ENCODE measurements around the gene GALNTL6. TPM values are rescaled to one million over a fixed set of nuclear protein-coding genes. Genes with fewer than 3 reads are reported as not detected.
"Not testable (repeated sequence)": the region's sequence is repeated elsewhere in the genome, so short reads cannot be mapped to it uniquely, and the experiment has no call there.

The GALNTL6 gene
- total RNA-seq, 8 experiments from 2014 or later = 2.4 to 22.2 (median 14.2) TPM

- in situ Hi-C loops (cut with MboI; ENCODE audit: low pct_unique_long_range_greater_than_20kb in 2 of 9, low sequenced_read_pairs in 9 of 9, unreplicated experiment in 9 of 9) = no loop called here
- Histone ChIP-seq H3K4me1 (replicated peaks in 1 of 2) (peaks cover 3 to 20% of the 10 kb centered on the region in 2 donors), H3K4me3 (no peak overlapping the region), H3K27ac (no peak overlapping the region)
- WGBS, 10 experiments = 36 to 100% (median 95%) methylated on average over 2 to 4 of the region's 4 CpGs; no CpG with 5 or more reads in 2 of the 10 experiments
- ATAC-seq (replicated peaks in 6 of 8) = no peak
These were observed 978.6 kb downstream of the GALNTL6 start for GRCh38 chr4:172791841-172792240.

GRCh38 chr4:172793565-172794306, 980.5 kb downstream of the GALNTL6 start:
- peaks cover 3 to 20% of the 10 kb centered on the region in 2 donors for H3K4me1 ChIP-seq (replicated peaks in 1 of 2)
- no peak overlapping the region for H3K4me3 ChIP-seq
- no peak overlapping the region for H3K27ac ChIP-seq
- in situ Hi-C loops (cut with MboI; ENCODE audit: low pct_unique_long_range_greater_than_20kb in 2 of 9, low sequenced_read_pairs in 9 of 9, unreplicated experiment in 9 of 9) = no loop called here
- WGBS, 10 experiments = 0 to 90% (median 43%) methylated on average over 1 to 4 of the region's 4 CpGs; no CpG with 5 or more reads in 1 of the 10 experiments
- ATAC-seq (replicated peaks in 6 of 8) = peak in 5 of 8 experiments; percentile 67 to 81 (median 79)

DNA sequence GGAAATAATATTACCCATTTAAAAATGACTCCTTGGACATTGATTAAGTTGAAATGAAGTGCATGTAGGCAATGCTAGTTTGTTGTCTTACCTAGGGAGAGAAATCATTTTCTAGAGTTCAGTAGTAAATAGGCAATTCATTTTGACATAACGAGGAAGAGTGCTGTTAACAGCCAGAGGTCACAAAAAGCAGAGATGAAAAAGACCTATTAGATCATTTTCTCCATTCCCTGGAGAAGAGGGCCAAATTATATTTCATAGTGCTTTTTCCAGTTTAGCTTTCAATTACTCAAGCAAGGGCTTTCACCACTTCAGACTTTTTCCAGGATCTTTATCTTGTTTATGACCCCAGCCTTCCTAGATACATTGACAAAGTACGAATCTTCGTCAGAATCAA, 981.1 kb downstream of the GALNTL6 start:
- H3K4me3 ChIP-seq = no peak overlapping the region
- peak in 5 of 8 experiments; percentile 48 to 83 (median 62) for ATAC-seq (replicated peaks in 6 of 8)
- 8 to 91% (median 60%) methylated on average over 1 to 3 of the region's 3 CpGs; no CpG with 5 or more reads in 1 of the 10 experiments for WGBS, 10 experiments
- H3K27ac ChIP-seq = no peak overlapping the region
- in situ Hi-C loops (cut with MboI; ENCODE audit: low pct_unique_long_range_greater_than_20kb in 2 of 9, low sequenced_read_pairs in 9 of 9, unreplicated experiment in 9 of 9) = no loop called here
- H3K4me1 ChIP-seq (replicated peaks in 1 of 2) = peaks cover 3 to 20% of the 10 kb centered on the region in 2 donors

GRCh38 chr4:172797281-172797680, 984.1 kb downstream of the GALNTL6 start:
- H3K27ac ChIP-seq; ATAC-seq (replicated peaks in 6 of 8); H3K4me3 ChIP-seq; in situ Hi-C loops (cut with MboI; ENCODE audit: low pct_unique_long_range_greater_than_20kb in 2 of 9, low sequenced_read_pairs in 9 of 9, unreplicated experiment in 9 of 9): not testable (repeated sequence)
- H3K4me1 ChIP-seq (replicated peaks in 1 of 2) = peaks cover 3 to 25% of the 10 kb centered on the region in 2 donors
- 54 to 100% (median 95%) methylated on average over 3 to 15 of the region's 18 CpGs; no CpG with 5 or more reads in 2 of the 10 experiments for WGBS, 10 experiments

DNA sequence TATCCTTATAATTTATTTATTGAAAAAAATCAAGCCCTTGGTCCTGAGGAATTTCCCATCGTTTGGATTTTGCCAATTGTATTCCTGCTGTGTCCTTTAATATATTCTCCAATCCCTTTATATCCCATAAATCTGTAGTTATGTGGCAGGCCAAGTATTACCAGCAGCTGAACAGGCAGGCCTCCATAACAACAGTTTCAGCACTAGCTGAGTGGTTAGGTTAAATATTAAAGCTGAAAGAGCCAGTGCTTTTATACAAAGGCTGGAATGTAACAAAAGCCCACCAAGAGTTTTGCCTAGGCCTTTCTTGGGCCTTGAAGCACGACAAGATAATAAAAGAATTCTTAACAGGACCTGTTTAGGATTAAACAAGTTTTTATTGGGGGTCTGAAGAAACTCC, 988.8 kb downstream of the GALNTL6 start:
- peak in 1 of 8 experiments; percentile 56 for ATAC-seq (replicated peaks in 6 of 8)
- peaks cover 0 to 4% of the 10 kb centered on the region in 2 donors for H3K4me1 ChIP-seq (replicated peaks in 1 of 2)
- no peak overlapping the region for H3K4me3 ChIP-seq
- 0 to 21% (median 11%) methylated on average over 1 to 2 of the region's 2 CpGs; no CpG with 5 or more reads in 1 of the 10 experiments for WGBS, 10 experiments
- in situ Hi-C loops (cut with MboI; ENCODE audit: low pct_unique_long_range_greater_than_20kb in 2 of 9, low sequenced_read_pairs in 9 of 9, unreplicated experiment in 9 of 9) = no loop called here
- H3K27ac ChIP-seq = no peak overlapping the region

- 40 to 100% (median 87%) methylated on average over 1 to 4 of the region's 4 CpGs for WGBS, 10 experiments
- peak in 1 of 8 experiments; percentile 51 for ATAC-seq (replicated peaks in 6 of 8)
These were observed 993.6 kb downstream of the GALNTL6 start for GRCh38 chr4:172806841-172807240.

GRCh38 chr4:172808196-172808595, 995.0 kb downstream of the GALNTL6 start:
- Histone ChIP-seq H3K27ac (no peak overlapping the region), H3K4me3 (no peak overlapping the region), H3K4me1 (replicated peaks in 1 of 2) (peaks cover 12 to 15% of the 10 kb centered on the region in 2 donors)
- in situ Hi-C loops (cut with MboI; ENCODE audit: low pct_unique_long_range_greater_than_20kb in 2 of 9, low sequenced_read_pairs in 9 of 9, unreplicated experiment in 9 of 9) = no loop called here
- WGBS, 10 experiments = 8 to 94% (median 58%) methylated on average over 2 to 4 of the region's 4 CpGs; no CpG with 5 or more reads in 1 of the 10 experiments
- ATAC-seq (replicated peaks in 6 of 8) = no peak

More at GRCh38 chr4:172806841-172807240, 993.6 kb downstream of the GALNTL6 start:
- in situ Hi-C loops (cut with MboI; ENCODE audit: low pct_unique_long_range_greater_than_20kb in 2 of 9, low sequenced_read_pairs in 9 of 9, unreplicated experiment in 9 of 9) = no loop called here
- Histone ChIP-seq H3K27ac (no peak overlapping the region), H3K4me1 (replicated peaks in 1 of 2) (peaks cover 14 to 15% of the 10 kb centered on the region in 2 donors), H3K4me3 (no peak overlapping the region)

DNA sequence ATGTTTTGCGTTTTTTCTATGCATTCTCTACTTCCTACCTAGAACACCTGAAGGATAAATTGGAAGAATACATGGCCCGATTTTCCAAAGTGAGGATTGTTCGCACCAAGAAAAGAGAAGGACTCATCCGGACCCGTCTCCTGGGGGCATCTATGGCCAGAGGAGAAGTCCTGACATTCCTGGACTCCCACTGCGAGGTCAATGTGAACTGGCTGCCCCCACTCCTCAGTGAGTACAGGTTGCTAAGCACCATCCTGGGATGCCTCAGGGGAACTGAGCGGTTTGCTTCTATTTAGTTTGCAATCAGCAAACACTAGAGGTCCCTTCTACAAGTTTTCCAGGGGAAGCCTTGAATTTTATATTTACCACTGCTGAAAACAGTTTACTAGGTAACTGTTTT, 996.1 kb downstream of the GALNTL6 start:
- ATAC-seq (replicated peaks in 6 of 8) = peak in 2 of 8 experiments; percentile 24 to 88

DNA sequence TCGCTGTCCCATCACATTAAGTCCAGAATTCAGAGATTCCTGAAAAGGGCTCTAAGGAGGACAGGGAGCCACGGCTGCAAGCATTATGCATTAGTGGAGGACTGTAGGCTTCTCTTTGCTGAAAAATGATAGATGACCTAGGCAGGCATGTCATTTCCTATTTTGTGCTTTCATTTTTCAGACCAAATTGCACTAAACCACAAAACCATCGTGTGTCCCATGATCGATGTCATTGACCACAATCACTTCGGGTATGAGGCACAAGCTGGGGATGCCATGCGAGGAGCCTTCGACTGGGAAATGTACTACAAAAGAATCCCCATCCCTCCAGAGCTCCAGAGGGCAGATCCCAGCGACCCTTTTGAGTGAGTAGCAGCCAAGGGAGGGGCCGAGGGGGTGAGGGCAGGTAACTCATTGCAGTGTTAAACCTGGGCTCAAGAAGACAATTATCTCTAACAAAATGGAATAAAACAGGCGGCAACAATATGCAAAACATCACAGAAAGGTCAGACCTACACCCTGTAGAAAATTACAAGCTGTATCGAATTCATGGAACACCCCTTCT, 1000.2 kb downstream of the GALNTL6 start:
- no peak overlapping the region for H3K27ac ChIP-seq
- no peak for ATAC-seq (replicated peaks in 6 of 8)
- in situ Hi-C loops (cut with MboI; ENCODE audit: low pct_unique_long_range_greater_than_20kb in 2 of 9, low sequenced_read_pairs in 9 of 9, unreplicated experiment in 9 of 9) = no loop called here
- peaks cover 12 to 15% of the 10 kb centered on the region in 2 donors for H3K4me1 ChIP-seq (replicated peaks in 1 of 2)
- no peak overlapping the region for H3K4me3 ChIP-seq
- 19 to 100% (median 63%) methylated on average over 2 to 10 of the region's 11 CpGs for WGBS, 10 experiments

More for the DNA sequence above, 996.1 kb downstream of the GALNTL6 start:
- Histone ChIP-seq H3K4me3 (no peak overlapping the region), H3K4me1 (replicated peaks in 1 of 2) (peaks cover 12 to 15% of the 10 kb centered on the region in 2 donors), H3K27ac (no peak overlapping the region)
- in situ Hi-C loops (cut with MboI; ENCODE audit: low pct_unique_long_range_greater_than_20kb in 2 of 9, low sequenced_read_pairs in 9 of 9, unreplicated experiment in 9 of 9) = no loop called here
- 0 to 100% (median 29%) methylated on average over 1 to 7 of the region's 7 CpGs; no CpG with 5 or more reads in 3 of the 10 experiments for WGBS, 10 experiments

- 58 to 100% (median 86%) methylated on average over 1 to 8 of the region's 8 CpGs for WGBS, 10 experiments
- H3K4me1 ChIP-seq (replicated peaks in 1 of 2) = peaks cover 2 to 4% of the 10 kb centered on the region in 2 donors
- no peak for ATAC-seq (replicated peaks in 6 of 8)
- H3K27ac ChIP-seq = no peak overlapping the region
- in situ Hi-C loops (cut with MboI; ENCODE audit: low pct_unique_long_range_greater_than_20kb in 2 of 9, low sequenced_read_pairs in 9 of 9, unreplicated experiment in 9 of 9) = no loop called here
- no peak overlapping the region for H3K4me3 ChIP-seq
These were observed 1002.4 kb downstream of the GALNTL6 start for GRCh38 chr4:172815499-172816164.

DNA sequence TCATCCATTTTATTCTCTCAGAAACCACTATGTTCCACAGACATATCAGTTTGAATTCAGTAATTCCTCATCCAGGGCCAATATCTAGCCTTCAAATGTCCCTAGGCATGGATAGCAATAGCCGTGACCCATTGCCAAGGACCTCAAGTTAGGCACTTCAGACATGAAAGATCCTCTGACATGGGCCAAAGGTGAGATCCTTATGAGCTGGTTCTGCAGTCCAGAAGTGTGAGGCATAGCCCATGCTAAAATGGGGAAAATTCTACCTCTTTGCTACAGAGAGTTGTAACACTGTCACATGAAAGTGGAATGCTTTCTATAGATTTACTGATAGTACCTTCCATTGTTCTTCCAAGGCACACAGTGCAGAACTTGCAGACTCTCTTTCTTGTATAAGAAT, 1005.7 kb downstream of the GALNTL6 start:
- Histone ChIP-seq H3K27ac (no peak overlapping the region), H3K4me3 (no peak overlapping the region), H3K4me1 (replicated peaks in 1 of 2) (peaks cover 0 to 11% of the 10 kb centered on the region in 2 donors)
- in situ Hi-C loops (cut with MboI; ENCODE audit: low pct_unique_long_range_greater_than_20kb in 2 of 9, low sequenced_read_pairs in 9 of 9, unreplicated experiment in 9 of 9) = no loop called here
- no peak for ATAC-seq (replicated peaks in 6 of 8)
- 33 to 100% (median 100%) methylated on average over 1 of the region's 1 CpG; no CpG with 5 or more reads in 5 of the 10 experiments for WGBS, 10 experiments

DNA sequence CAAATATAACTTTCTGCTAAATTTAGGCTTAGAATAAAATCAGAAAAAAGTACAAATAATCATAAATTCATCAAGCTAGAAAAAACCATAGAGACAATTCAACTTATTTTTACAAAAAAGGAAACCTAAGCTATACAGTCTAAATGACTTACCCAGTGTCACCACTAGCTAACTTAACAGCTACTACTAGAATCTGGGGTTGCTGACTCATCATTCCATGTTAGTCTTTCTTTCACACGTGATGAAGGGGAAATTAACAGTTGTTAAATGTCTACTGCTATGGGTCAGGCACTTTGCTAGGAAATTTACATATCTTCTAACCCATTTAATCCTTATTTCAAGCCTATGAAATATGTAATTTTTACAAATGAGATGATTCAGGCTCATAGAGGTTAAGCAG, 1006.1 kb downstream of the GALNTL6 start:
- ATAC-seq (replicated peaks in 6 of 8) = peak in 1 of 8 experiments; percentile 33
- 0 to 100% (median 37%) methylated on average over 1 of the region's 1 CpG; no CpG with 5 or more reads in 4 of the 10 experiments for WGBS, 10 experiments
- in situ Hi-C loops (cut with MboI; ENCODE audit: low pct_unique_long_range_greater_than_20kb in 2 of 9, low sequenced_read_pairs in 9 of 9, unreplicated experiment in 9 of 9) = no loop called here
- Histone ChIP-seq H3K4me3 (no peak overlapping the region), H3K27ac (no peak overlapping the region), H3K4me1 (replicated peaks in 1 of 2) (peaks cover 0 to 11% of the 10 kb centered on the region in 2 donors)

GRCh38 chr4:172822331-172822730, 1009.1 kb downstream of the GALNTL6 start:
- in situ Hi-C loops (cut with MboI; ENCODE audit: low pct_unique_long_range_greater_than_20kb in 2 of 9, low sequenced_read_pairs in 9 of 9, unreplicated experiment in 9 of 9) = no loop called here
- ATAC-seq (replicated peaks in 6 of 8) = no peak
- no peak overlapping the region for H3K4me3 ChIP-seq
- 0 to 100% (median 99%) methylated on average over 1 to 3 of the region's 3 CpGs; no CpG with 5 or more reads in 2 of the 10 experiments for WGBS, 10 experiments
- H3K4me1 ChIP-seq (replicated peaks in 1 of 2) = peaks cover 0 to 19% of the 10 kb centered on the region in 2 donors
- H3K27ac ChIP-seq = no peak overlapping the region

All from motor neuron (in vitro differentiated cells).